Subcutaneous abdominal adipose tissue (tissue), 5 donors: ENCODE results near the gene PSG2.
"Not testable (repeated sequence)": the region's sequence is repeated elsewhere in the genome, so short reads cannot be mapped to it uniquely, and the experiment has no call there.

Experiments used
- H3K27ac ChIP-seq: one replicate; pipeline ENCODE4 v1.7.0; 2013; ENCODE audit warnings: low read depth, mild to moderate bottlenecking, inconsistent platforms, low read length, moderate library complexity
- H3K27me3 ChIP-seq, 5 donors: one replicate each; pipeline ENCODE4 v1.7.0; 2013; ENCODE audit warnings: low read length in 5 of 5, inconsistent platforms in 1 of 5; ENCODE audit not compliant: control insufficient read depth in 5 of 5, insufficient read depth in 4 of 5
- H3K36me3 ChIP-seq, 5 donors: one replicate each; pipeline ENCODE4 v1.7.0; 2013; ENCODE audit warnings: low read length in 5 of 5; ENCODE audit not compliant: control insufficient read depth in 5 of 5, insufficient read depth in 5 of 5
- H3K4me1 ChIP-seq, 5 donors: one replicate each; pipeline ENCODE4 v1.7.0; 2013; ENCODE audit warnings: low read length in 5 of 5, mild to moderate bottlenecking in 3 of 5, moderate library complexity in 1 of 5; ENCODE audit not compliant: control insufficient read depth in 5 of 5, insufficient read depth in 5 of 5
- H3K4me3 ChIP-seq, 5 donors: one replicate each; pipeline ENCODE4 v1.7.0; 2013; ENCODE audit warnings: low read length in 5 of 5, low read depth in 1 of 5
- H3K9ac ChIP-seq, 5 donors: one replicate each; pipeline ENCODE4 v1.7.0; 2013; ENCODE audit warnings: low read length in 5 of 5, mild to moderate bottlenecking in 4 of 5, moderate library complexity in 3 of 5
- H3K9me3 ChIP-seq, 5 donors: one replicate each; pipeline ENCODE4 v1.7.0; 2013; ENCODE audit warnings: low read length in 5 of 5; ENCODE audit not compliant: control insufficient read depth in 5 of 5
- donor health status: healthy.
- donor health status: healthy.
- donor health status: healthy.
- donor health status: healthy.
- donor health status: healthy.

PSG2 gene

GRCh38 chr19:43028866-43029265 lies 53.6 kb downstream of the PSG2 start:
- Histone ChIP-seq H3K27ac (no peak overlapping the region), H3K9me3 (no peaks in the 10 kb centered on the region), H3K4me3 (no peak overlapping the region), H3K9ac (no peak overlapping the region), H3K27me3 (no peaks in the 10 kb centered on the region), H3K4me1 (no peaks in the 10 kb centered on the region), H3K36me3 (no peaks in the 10 kb centered on the region)

GRCh38 chr19:43027985-43028384 lies 54.5 kb downstream of the PSG2 start:
- H3K36me3 ChIP-seq, H3K4me3 ChIP-seq, H3K9ac ChIP-seq, H3K27me3 ChIP-seq, H3K27ac ChIP-seq, H3K9me3 ChIP-seq, H3K4me1 ChIP-seq: not testable (repeated sequence)

- not testable (repeated sequence) for H3K4me3 ChIP-seq, H3K9ac ChIP-seq, H3K27me3 ChIP-seq, H3K36me3 ChIP-seq, H3K27ac ChIP-seq, H3K4me1 ChIP-seq, H3K9me3 ChIP-seq
Measured at GRCh38 chr19:43027061-43027460, 55.4 kb downstream of the PSG2 start.

GRCh38 chr19:43026369-43026768 lies 56.1 kb downstream of the PSG2 start, which contains the start of gene PSG11:
Gene PSG11, minus strand, starts transcription at chr19:43026469. Its CDS starts 97 bp downstream, at chr19:43026372.
- H3K4me3 ChIP-seq, H3K27me3 ChIP-seq, H3K9ac ChIP-seq, H3K36me3 ChIP-seq, H3K27ac ChIP-seq, H3K9me3 ChIP-seq, H3K4me1 ChIP-seq: not testable (repeated sequence)

GRCh38 chr19:43022098-43022497 lies 60.4 kb downstream of the PSG2 start:
- not testable (repeated sequence) for H3K9me3 ChIP-seq, H3K4me1 ChIP-seq, H3K27me3 ChIP-seq, H3K4me3 ChIP-seq, H3K36me3 ChIP-seq, H3K27ac ChIP-seq, H3K9ac ChIP-seq

- H3K4me1 ChIP-seq = not testable (repeated sequence)
Measured at GRCh38 chr19:43021629-43022028, 60.9 kb downstream of the PSG2 start.

GRCh38 chr19:43019588-43019987 lies 62.9 kb downstream of the PSG2 start:
- not testable (repeated sequence) for H3K4me3 ChIP-seq, H3K4me1 ChIP-seq, H3K27ac ChIP-seq, H3K27me3 ChIP-seq, H3K36me3 ChIP-seq, H3K9ac ChIP-seq, H3K9me3 ChIP-seq

More at GRCh38 chr19:43021629-43022028, 60.9 kb downstream of the PSG2 start:
- not testable (repeated sequence) for H3K27ac ChIP-seq, H3K4me3 ChIP-seq, H3K9me3 ChIP-seq, H3K36me3 ChIP-seq, H3K9ac ChIP-seq, H3K27me3 ChIP-seq
